Panc1 (cell line): ENCODE measurements around the gene PSD4.

Source experiments
- CTCF ChIP-seq: fragments of 450-650 bp; IDR thresholded peaks from 2 replicates; pipeline ENCODE4 v1.5.1; 2017; ENCODE audit warnings: mild to moderate bottlenecking
- POLR2AphosphoS5 ChIP-seq: IDR thresholded peaks from 2 replicates; pipeline ENCODE4 v1.6.1; 2012; ENCODE audit warnings: mild to moderate bottlenecking, low read depth, low read length, moderate library complexity
- REST ChIP-seq, 2 experiments: IDR thresholded peaks; 2 replicates each; pipeline ENCODE4 v1.6.1; 2011 to 2012; ENCODE audit warnings: low read depth in 2 of 2, control low read depth in 1 of 2, low read length in 1 of 2, mild to moderate bottlenecking in 1 of 2, moderate library complexity in 1 of 2; ENCODE audit not compliant: insufficient read depth in 1 of 2
- SIN3A ChIP-seq: IDR thresholded peaks from 2 replicates; pipeline ENCODE4 v1.6.1; 2012; ENCODE audit warnings: low read depth, mild to moderate bottlenecking, low read length, moderate library complexity, borderline replicate concordance; ENCODE audit not compliant: insufficient read depth

DNA sequence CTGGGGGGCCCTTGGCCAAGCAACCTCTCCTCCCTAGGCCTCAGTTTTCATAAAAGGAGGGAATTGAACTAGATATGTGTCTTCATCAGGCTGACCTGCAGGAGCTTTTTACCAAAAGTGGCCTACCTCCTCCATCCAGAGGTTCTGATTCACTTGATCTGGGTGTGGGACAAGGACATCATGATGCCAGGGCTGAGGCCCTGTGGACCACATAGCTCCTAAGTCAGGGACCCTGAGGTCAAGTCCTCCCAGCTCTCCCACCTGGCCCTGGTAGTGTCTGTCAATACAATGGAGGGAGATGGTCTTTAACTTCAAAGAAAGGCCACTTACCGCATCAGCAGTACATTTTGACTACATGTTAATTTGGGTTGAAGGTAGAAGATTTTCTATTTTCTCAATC lies 35.9 kb upstream of the PSD4 start:
- no peak for TF ChIP-seq REST (IDR thresholded peaks at IDR 0.05; ENCODE audit: insufficient read depth in 1 of 2, low read depth in 2 of 2, low read length in 1 of 2)
- TF ChIP-seq CTCF, result no peak
- TF ChIP-seq POLR2AphosphoS5, result no peak
- TF ChIP-seq SIN3A, result no peak
